Measurements from ENCODE around the gene CTCF.

Gene CTCF

GRCh38 chr16:67647111-67647651 is 84.9 kb downstream of the CTCF start:
- no peak overlapping the region for H3K4me3 ChIP-seq (ENCODE audit: low read length)
- 95% methylated on average over 15 of the region's 15 CpGs for WGBS
- H3K9ac ChIP-seq (ENCODE audit: low read depth, low read length): no peak overlapping the region
- no peak overlapping the region for H3K27ac ChIP-seq (ENCODE audit: low read depth, low read length)
- H3K4me1 ChIP-seq (ENCODE audit: insufficient read depth, low read length): no peaks in the 10 kb centered on the region
- peaks cover 5% of the 10 kb centered on the region for H3K27me3 ChIP-seq (ENCODE audit: insufficient read depth, low read length)
- H3K36me3 ChIP-seq (ENCODE audit: insufficient read depth, low read length): peaks cover 9% of the 10 kb centered on the region
- H3K9me3 ChIP-seq (ENCODE audit: insufficient read depth, low read depth, low read length): no peaks in the 10 kb centered on the region

- Histone ChIP-seq H3K9me3 (ENCODE audit: insufficient read depth, low read depth, low read length) (no peaks in the 10 kb centered on the region), H3K9ac (ENCODE audit: low read depth, low read length) (no peak overlapping the region), H3K4me3 (ENCODE audit: low read length) (no peak overlapping the region), H3K27ac (ENCODE audit: low read depth, low read length) (no peak overlapping the region), H3K36me3 (ENCODE audit: insufficient read depth, low read length) (peaks cover 9% of the 10 kb centered on the region), H3K4me1 (ENCODE audit: insufficient read depth, low read length) (no peaks in the 10 kb centered on the region), H3K27me3 (ENCODE audit: insufficient read depth, low read length) (peaks cover 8% of the 10 kb centered on the region)
- WGBS: 94% methylated on average over 13 of the region's 13 CpGs
These were observed 85.4 kb downstream of the CTCF start for GRCh38 chr16:67647681-67648080.

- Histone ChIP-seq H3K9me3 (ENCODE audit: insufficient read depth, low read depth, low read length) (no peaks in the 10 kb centered on the region), H3K4me1 (ENCODE audit: insufficient read depth, low read length) (no peaks in the 10 kb centered on the region), H3K9ac (ENCODE audit: low read depth, low read length) (no peak overlapping the region), H3K36me3 (ENCODE audit: insufficient read depth, low read length) (peaks cover 9% of the 10 kb centered on the region), H3K27me3 (ENCODE audit: insufficient read depth, low read length) (peaks cover 10% of the 10 kb centered on the region), H3K4me3 (ENCODE audit: low read length) (no peak overlapping the region), H3K27ac (ENCODE audit: low read depth, low read length) (no peak overlapping the region)
- WGBS: 92% methylated on average over 65 of the region's 65 CpGs
These were observed 85.9 kb downstream of the CTCF start for GRCh38 chr16:67648088-67648763.

- Histone ChIP-seq H3K9ac (ENCODE audit: low read depth, low read length) (no peak overlapping the region), H3K4me3 (ENCODE audit: low read length) (no peak overlapping the region), H3K27me3 (ENCODE audit: insufficient read depth, low read length) (peaks cover 17% of the 10 kb centered on the region), H3K27ac (ENCODE audit: low read depth, low read length) (no peak overlapping the region), H3K9me3 (ENCODE audit: insufficient read depth, low read depth, low read length) (no peaks in the 10 kb centered on the region), H3K4me1 (ENCODE audit: insufficient read depth, low read length) (no peaks in the 10 kb centered on the region), H3K36me3 (ENCODE audit: insufficient read depth, low read length) (peaks cover 9% of the 10 kb centered on the region)
- 95% methylated on average over 35 of the region's 35 CpGs for WGBS
These were observed 86.6 kb downstream of the CTCF start for GRCh38 chr16:67648764-67649407.

GRCh38 chr16:67649494-67649931 is 87.2 kb downstream of the CTCF start:
- WGBS: 78% methylated on average over 34 of the region's 34 CpGs
- Histone ChIP-seq H3K9me3 (ENCODE audit: insufficient read depth, low read depth, low read length) (no peaks in the 10 kb centered on the region), H3K36me3 (ENCODE audit: insufficient read depth, low read length) (peaks cover 9% of the 10 kb centered on the region), H3K4me3 (ENCODE audit: low read length) (no peak overlapping the region), H3K9ac (ENCODE audit: low read depth, low read length) (no peak overlapping the region), H3K27ac (ENCODE audit: low read depth, low read length) (no peak overlapping the region), H3K27me3 (ENCODE audit: insufficient read depth, low read length) (peaks cover 22% of the 10 kb centered on the region), H3K4me1 (ENCODE audit: insufficient read depth, low read length) (no peaks in the 10 kb centered on the region)

- H3K9ac ChIP-seq (ENCODE audit: low read depth, low read length): no peak overlapping the region
- no peaks in the 10 kb centered on the region for H3K4me1 ChIP-seq (ENCODE audit: insufficient read depth, low read length)
- no peak overlapping the region for H3K27ac ChIP-seq (ENCODE audit: low read depth, low read length)
- H3K36me3 ChIP-seq (ENCODE audit: insufficient read depth, low read length): peaks cover 9% of the 10 kb centered on the region
- H3K9me3 ChIP-seq (ENCODE audit: insufficient read depth, low read depth, low read length): no peaks in the 10 kb centered on the region
- WGBS: 91% methylated on average over 8 of the region's 8 CpGs
- peaks cover 22% of the 10 kb centered on the region for H3K27me3 ChIP-seq (ENCODE audit: insufficient read depth, low read length)
- no peak overlapping the region for H3K4me3 ChIP-seq (ENCODE audit: low read length)
These were observed 87.7 kb downstream of the CTCF start for GRCh38 chr16:67650023-67650422.

GRCh38 chr16:67651039-67651438 is 88.7 kb downstream of the CTCF start:
- Histone ChIP-seq H3K4me1 (ENCODE audit: insufficient read depth, low read length) (no peaks in the 10 kb centered on the region), H3K27me3 (ENCODE audit: insufficient read depth, low read length) (peaks cover 22% of the 10 kb centered on the region), H3K4me3 (ENCODE audit: low read length) (no peak overlapping the region), H3K27ac (ENCODE audit: low read depth, low read length) (no peak overlapping the region), H3K9me3 (ENCODE audit: insufficient read depth, low read depth, low read length) (no peaks in the 10 kb centered on the region), H3K9ac (ENCODE audit: low read depth, low read length) (no peak overlapping the region), H3K36me3 (ENCODE audit: insufficient read depth, low read length) (peaks cover 13% of the 10 kb centered on the region)
- WGBS: 94% methylated on average over 7 of the region's 7 CpGs

- Histone ChIP-seq H3K9me3 (ENCODE audit: insufficient read depth, low read depth, low read length) (no peaks in the 10 kb centered on the region), H3K4me1 (ENCODE audit: insufficient read depth, low read length) (no peaks in the 10 kb centered on the region), H3K4me3 (ENCODE audit: low read length) (no peak overlapping the region), H3K36me3 (ENCODE audit: insufficient read depth, low read length) (peaks cover 20% of the 10 kb centered on the region), H3K27me3 (ENCODE audit: insufficient read depth, low read length) (peaks cover 22% of the 10 kb centered on the region), H3K27ac (ENCODE audit: low read depth, low read length) (no peak overlapping the region), H3K9ac (ENCODE audit: low read depth, low read length) (no peak overlapping the region)
- WGBS: 90% methylated on average over 4 of the region's 4 CpGs
These were observed 89.5 kb downstream of the CTCF start for GRCh38 chr16:67651847-67652246.

GRCh38 chr16:67652578-67653127 is 90.3 kb downstream of the CTCF start:
- no peaks in the 10 kb centered on the region for H3K4me1 ChIP-seq (ENCODE audit: insufficient read depth, low read length)
- H3K27ac ChIP-seq (ENCODE audit: low read depth, low read length): no peak overlapping the region
- H3K9ac ChIP-seq (ENCODE audit: low read depth, low read length): no peak overlapping the region
- no peaks in the 10 kb centered on the region for H3K9me3 ChIP-seq (ENCODE audit: insufficient read depth, low read depth, low read length)
- WGBS: 3% methylated on average over 40 of the region's 59 CpGs
- peak overlapping the region; percentile 65 for H3K4me3 ChIP-seq (ENCODE audit: low read length)
- H3K27me3 ChIP-seq (ENCODE audit: insufficient read depth, low read length): peaks cover 22% of the 10 kb centered on the region
- peaks cover 26% of the 10 kb centered on the region for H3K36me3 ChIP-seq (ENCODE audit: insufficient read depth, low read length)

GRCh38 chr16:67653128-67653788 is 90.9 kb downstream of the CTCF start:
- 2% methylated on average over 60 of the region's 68 CpGs for WGBS
- no peak overlapping the region for H3K27ac ChIP-seq (ENCODE audit: low read depth, low read length)
- H3K4me1 ChIP-seq (ENCODE audit: insufficient read depth, low read length): no peaks in the 10 kb centered on the region
- H3K9ac ChIP-seq (ENCODE audit: low read depth, low read length): peak overlapping the region; percentile 60; the same call in 1 of the 2 replicates
- H3K9me3 ChIP-seq (ENCODE audit: insufficient read depth, low read depth, low read length): no peaks in the 10 kb centered on the region
- peaks cover 22% of the 10 kb centered on the region for H3K27me3 ChIP-seq (ENCODE audit: insufficient read depth, low read length)
- H3K4me3 ChIP-seq (ENCODE audit: low read length): peak overlapping the region; percentile 65
- peaks cover 29% of the 10 kb centered on the region for H3K36me3 ChIP-seq (ENCODE audit: insufficient read depth, low read length)

Measured in HUES64 (cell line).